ENCODE results near the gene SGF29. TPM values are rescaled to one million over a fixed set of nuclear protein-coding genes. Genes with fewer than 3 reads are reported as not detected.
"Not testable (repeated sequence)": the region's sequence is repeated elsewhere in the genome, so short reads cannot be mapped to it uniquely, and the experiment has no call there.

Gene SGF29
- total and polyA plus RNA-seq, 4 donors = 17.8 to 46.6 (median 24.4) TPM

DNA sequence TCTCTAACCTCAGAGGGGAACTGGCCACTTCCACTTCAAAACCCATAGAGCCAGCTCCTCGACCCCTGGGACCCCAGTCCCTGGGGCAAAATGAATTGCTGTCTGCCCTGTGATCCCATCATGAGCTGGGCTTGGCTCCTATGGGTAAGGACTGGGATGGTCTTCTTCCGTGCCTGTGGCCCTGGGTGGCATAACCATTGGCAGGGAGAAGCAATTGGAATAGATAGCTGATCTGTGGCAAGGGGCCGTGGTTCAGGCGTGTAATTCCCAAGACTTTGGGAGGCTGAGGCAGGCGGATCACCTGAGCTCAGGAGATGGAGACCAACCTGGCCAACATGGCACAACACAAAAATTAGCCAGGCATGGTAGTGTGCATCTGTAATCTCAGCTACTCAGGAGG lies 38.8 kb downstream of the SGF29 start:
- Histone ChIP-seq H3K27me3 (ENCODE audit: control insufficient read depth in 3 of 3, insufficient read depth in 3 of 3, low read length in 2 of 3) (no peaks in the 10 kb centered on the region), H3K36me3 (ENCODE audit: control insufficient read depth in 4 of 4, insufficient read depth in 4 of 4, low read length in 4 of 4) (peaks cover under 1 to 35% (median 9%) of the 10 kb centered on the region in 4 donors), H3K9ac (ENCODE audit: insufficient read depth in 1 of 2, low read length in 2 of 2) (no peak overlapping the region), H3K4me3 (no peak overlapping the region), H3K27ac (ENCODE audit: low read depth in 1 of 2, low read length in 1 of 2) (no peak overlapping the region), H3K4me1 (ENCODE audit: control insufficient read depth in 5 of 5, insufficient read depth in 5 of 5, low read length in 5 of 5) (peaks cover 0 to 13% (median 4%) of the 10 kb centered on the region in 5 donors), H3K9me3 (ENCODE audit: control insufficient read depth in 4 of 4, insufficient read depth in 3 of 4, low read length in 3 of 4) (no peaks in the 10 kb centered on the region)
- TF ChIP-seq, protein P1, sequence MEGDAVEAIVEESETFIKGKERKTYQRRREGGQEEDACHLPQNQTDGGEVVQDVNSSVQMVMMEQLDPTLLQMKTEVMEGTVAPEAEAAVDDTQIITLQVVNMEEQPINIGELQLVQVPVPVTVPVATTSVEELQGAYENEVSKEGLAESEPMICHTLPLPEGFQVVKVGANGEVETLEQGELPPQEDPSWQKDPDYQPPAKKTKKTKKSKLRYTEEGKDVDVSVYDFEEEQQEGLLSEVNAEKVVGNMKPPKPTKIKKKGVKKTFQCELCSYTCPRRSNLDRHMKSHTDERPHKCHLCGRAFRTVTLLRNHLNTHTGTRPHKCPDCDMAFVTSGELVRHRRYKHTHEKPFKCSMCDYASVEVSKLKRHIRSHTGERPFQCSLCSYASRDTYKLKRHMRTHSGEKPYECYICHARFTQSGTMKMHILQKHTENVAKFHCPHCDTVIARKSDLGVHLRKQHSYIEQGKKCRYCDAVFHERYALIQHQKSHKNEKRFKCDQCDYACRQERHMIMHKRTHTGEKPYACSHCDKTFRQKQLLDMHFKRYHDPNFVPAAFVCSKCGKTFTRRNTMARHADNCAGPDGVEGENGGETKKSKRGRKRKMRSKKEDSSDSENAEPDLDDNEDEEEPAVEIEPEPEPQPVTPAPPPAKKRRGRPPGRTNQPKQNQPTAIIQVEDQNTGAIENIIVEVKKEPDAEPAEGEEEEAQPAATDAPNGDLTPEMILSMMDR (IDR thresholded peaks at IDR 0.05; ENCODE audit: control extremely low read depth, extremely low read depth) = no peak
- DNase-seq (no peak), ATAC-seq (ENCODE audit: insufficient read depth, low FRiP score) (no peak)
- WGBS, 2 donors = 93 to 95% methylated on average over 5 of the region's 5 CpGs

DNA sequence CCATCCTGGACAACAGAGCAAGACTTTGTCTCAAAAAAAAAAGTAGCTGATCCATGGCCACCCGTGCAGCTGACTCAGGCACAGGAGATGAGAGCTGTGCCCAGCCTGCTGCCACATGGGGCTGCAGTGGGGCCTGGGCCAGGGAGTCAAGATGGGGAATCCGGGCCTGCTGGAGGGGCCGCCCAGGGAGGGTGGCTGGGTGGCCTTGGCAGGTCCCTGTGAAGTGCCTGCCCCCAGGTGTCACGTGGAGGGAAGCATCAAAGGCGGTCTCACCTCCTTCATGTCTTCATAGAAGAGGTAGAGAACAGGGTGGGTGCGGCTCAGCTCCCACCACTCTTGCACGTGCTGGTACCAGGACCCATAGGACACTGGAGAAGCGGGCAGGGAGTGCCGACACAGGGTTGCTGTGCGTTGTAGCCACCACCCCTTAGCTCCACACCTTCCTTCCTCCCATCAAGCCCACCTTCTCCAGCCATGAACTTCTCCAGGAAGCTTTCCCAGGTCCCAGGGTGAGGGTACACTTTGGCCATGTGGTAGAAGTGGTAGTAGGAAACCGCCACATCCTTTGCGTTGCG lies 39.3 kb downstream of the SGF29 start:
- no peak for ATAC-seq (ENCODE audit: insufficient read depth, low FRiP score)

GRCh38 chr16:28595451-28595850 lies 41.7 kb downstream of the SGF29 start:
- not testable (repeated sequence) for H3K27me3 ChIP-seq (ENCODE audit: control insufficient read depth in 3 of 3, insufficient read depth in 3 of 3, low read length in 2 of 3); H3K9me3 ChIP-seq (ENCODE audit: control insufficient read depth in 4 of 4, insufficient read depth in 3 of 4, low read length in 3 of 4); H3K4me3 ChIP-seq; DNase-seq; ATAC-seq (ENCODE audit: insufficient read depth, low FRiP score); H3K9ac ChIP-seq (ENCODE audit: insufficient read depth in 1 of 2, low read length in 2 of 2); H3K27ac ChIP-seq (ENCODE audit: low read depth in 1 of 2, low read length in 1 of 2)
- whole genome bisulfite sequencing, 2 donors = 87 to 96% methylated on average over 4 to 6 of the region's 6 CpGs
- H3K4me1 ChIP-seq (ENCODE audit: control insufficient read depth in 5 of 5, insufficient read depth in 5 of 5, low read length in 5 of 5) = peaks cover 0 to 19% (median 4%) of the 10 kb centered on the region in 5 donors
- peaks cover 0 to 14% (median 3%) of the 10 kb centered on the region in 4 donors for H3K36me3 ChIP-seq (ENCODE audit: control insufficient read depth in 4 of 4, insufficient read depth in 4 of 4, low read length in 4 of 4)

More for the DNA sequence above, 39.3 kb downstream of the SGF29 start:
- Histone ChIP-seq H3K27me3 (ENCODE audit: control insufficient read depth in 3 of 3, insufficient read depth in 3 of 3, low read length in 2 of 3) (no peaks in the 10 kb centered on the region), H3K4me3 (no peak overlapping the region), H3K36me3 (ENCODE audit: control insufficient read depth in 4 of 4, insufficient read depth in 4 of 4, low read length in 4 of 4) (peaks cover 0 to 32% (median 9%) of the 10 kb centered on the region in 4 donors), H3K9me3 (ENCODE audit: control insufficient read depth in 4 of 4, insufficient read depth in 3 of 4, low read length in 3 of 4) (no peaks in the 10 kb centered on the region), H3K4me1 (ENCODE audit: control insufficient read depth in 5 of 5, insufficient read depth in 5 of 5, low read length in 5 of 5) (peaks cover 0 to 19% (median 4%) of the 10 kb centered on the region in 5 donors), H3K27ac (ENCODE audit: low read depth in 1 of 2, low read length in 1 of 2) (no peak overlapping the region), H3K9ac (ENCODE audit: insufficient read depth in 1 of 2, low read length in 2 of 2) (no peak overlapping the region)
- no peak for DNase-seq
- WGBS, 2 donors = 88 to 91% methylated on average over 13 of the region's 13 CpGs
- TF ChIP-seq, protein P1 (IDR thresholded peaks at IDR 0.05; ENCODE audit: control extremely low read depth, extremely low read depth) = no peak

GRCh38 chr16:28596115-28596630 lies 42.5 kb downstream of the SGF29 start:
- Histone ChIP-seq H3K9me3 (ENCODE audit: control insufficient read depth in 4 of 4, insufficient read depth in 3 of 4, low read length in 3 of 4) (no peaks in the 10 kb centered on the region), H3K9ac (ENCODE audit: insufficient read depth in 1 of 2, low read length in 2 of 2) (no peak overlapping the region), H3K4me1 (ENCODE audit: control insufficient read depth in 5 of 5, insufficient read depth in 5 of 5, low read length in 5 of 5) (peaks cover 0 to 19% (median 4%) of the 10 kb centered on the region in 5 donors), H3K27ac (ENCODE audit: low read depth in 1 of 2, low read length in 1 of 2) (peak overlapping the region in 1 of 2 donors; percentile 43), H3K4me3 (no peak overlapping the region), H3K27me3 (ENCODE audit: control insufficient read depth in 3 of 3, insufficient read depth in 3 of 3, low read length in 2 of 3) (no peaks in the 10 kb centered on the region), H3K36me3 (ENCODE audit: control insufficient read depth in 4 of 4, insufficient read depth in 4 of 4, low read length in 4 of 4) (peaks cover 0 to 7% (median 0%) of the 10 kb centered on the region in 4 donors)
- no peak for DNase-seq
- TF ChIP-seq, protein P1 (IDR thresholded peaks at IDR 0.05; ENCODE audit: control extremely low read depth, extremely low read depth) = no peak
- no peak for ATAC-seq (ENCODE audit: insufficient read depth, low FRiP score)
- 54 to 66% methylated on average over 8 of the region's 8 CpGs for WGBS, 2 donors
